NCI-H146 treated with DMSO at 0.1 percent for 48 hours (cell line): ENCODE measurements around the gene USP28.
"Not testable (repeated sequence)": the region's sequence is repeated elsewhere in the genome, so short reads cannot be mapped to it uniquely, and the experiment has no call there.

Source experiments
- DNase-seq: peaks from one replicate; lab custom pipeline; 2025; ENCODE audit not compliant: unreplicated experiment; lab: John Stamatoyannopoulos, UW

Gene USP28, protein sequence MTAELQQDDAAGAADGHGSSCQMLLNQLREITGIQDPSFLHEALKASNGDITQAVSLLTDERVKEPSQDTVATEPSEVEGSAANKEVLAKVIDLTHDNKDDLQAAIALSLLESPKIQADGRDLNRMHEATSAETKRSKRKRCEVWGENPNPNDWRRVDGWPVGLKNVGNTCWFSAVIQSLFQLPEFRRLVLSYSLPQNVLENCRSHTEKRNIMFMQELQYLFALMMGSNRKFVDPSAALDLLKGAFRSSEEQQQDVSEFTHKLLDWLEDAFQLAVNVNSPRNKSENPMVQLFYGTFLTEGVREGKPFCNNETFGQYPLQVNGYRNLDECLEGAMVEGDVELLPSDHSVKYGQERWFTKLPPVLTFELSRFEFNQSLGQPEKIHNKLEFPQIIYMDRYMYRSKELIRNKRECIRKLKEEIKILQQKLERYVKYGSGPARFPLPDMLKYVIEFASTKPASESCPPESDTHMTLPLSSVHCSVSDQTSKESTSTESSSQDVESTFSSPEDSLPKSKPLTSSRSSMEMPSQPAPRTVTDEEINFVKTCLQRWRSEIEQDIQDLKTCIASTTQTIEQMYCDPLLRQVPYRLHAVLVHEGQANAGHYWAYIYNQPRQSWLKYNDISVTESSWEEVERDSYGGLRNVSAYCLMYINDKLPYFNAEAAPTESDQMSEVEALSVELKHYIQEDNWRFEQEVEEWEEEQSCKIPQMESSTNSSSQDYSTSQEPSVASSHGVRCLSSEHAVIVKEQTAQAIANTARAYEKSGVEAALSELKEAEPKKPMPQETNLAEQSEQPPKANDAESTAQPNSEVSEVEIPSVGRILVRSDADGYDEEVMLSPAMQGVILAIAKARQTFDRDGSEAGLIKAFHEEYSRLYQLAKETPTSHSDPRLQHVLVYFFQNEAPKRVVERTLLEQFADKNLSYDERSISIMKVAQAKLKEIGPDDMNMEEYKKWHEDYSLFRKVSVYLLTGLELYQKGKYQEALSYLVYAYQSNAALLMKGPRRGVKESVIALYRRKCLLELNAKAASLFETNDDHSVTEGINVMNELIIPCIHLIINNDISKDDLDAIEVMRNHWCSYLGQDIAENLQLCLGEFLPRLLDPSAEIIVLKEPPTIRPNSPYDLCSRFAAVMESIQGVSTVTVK

DNA sequence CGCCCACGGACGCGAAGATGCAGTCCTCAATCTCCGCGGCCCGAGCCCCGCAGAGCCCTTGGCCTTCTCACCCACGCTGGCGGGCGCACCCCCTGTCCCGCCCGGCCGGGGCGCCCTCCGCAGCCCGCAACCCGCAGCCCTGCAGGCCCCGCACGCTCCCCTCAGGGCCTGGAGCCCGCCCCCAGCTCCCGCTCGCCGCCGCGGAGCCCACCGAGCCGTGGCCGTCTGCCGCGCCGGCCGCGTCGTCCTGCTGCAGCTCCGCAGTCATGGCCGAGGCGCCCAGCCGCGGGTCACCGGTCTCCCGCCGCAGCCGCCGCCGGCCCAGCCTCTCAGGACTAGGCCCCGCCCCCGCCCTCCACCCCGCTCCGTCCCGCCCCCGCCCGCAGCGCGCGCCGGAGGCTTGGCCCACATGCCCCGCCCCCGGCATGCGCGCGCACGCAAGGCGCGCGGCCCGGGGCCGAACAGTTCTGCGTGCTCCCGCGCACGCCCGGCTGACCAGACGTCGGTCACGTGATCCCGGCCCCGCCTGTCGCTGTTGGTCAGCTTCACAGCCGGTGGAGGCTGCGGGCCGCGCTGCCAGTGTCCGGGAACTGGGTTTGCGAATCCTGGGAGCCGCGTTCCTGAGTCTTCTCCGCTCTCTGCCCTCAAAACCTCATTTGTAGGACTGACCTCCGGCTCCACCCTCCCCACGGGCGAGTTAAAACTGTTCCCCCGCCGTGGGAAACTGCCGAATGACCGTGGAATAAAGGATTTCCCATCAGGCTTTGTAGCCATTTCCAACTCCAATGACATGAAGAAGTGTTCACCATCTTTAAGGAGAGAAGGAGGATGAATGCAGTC is at the start of gene USP28:
Gene USP28, minus strand, starts transcription at position 339 of the 840 bp plus-strand sequence. Its CDS starts 71 bp downstream, at position 268.
- peak; percentile 78 for DNase-seq

DNA sequence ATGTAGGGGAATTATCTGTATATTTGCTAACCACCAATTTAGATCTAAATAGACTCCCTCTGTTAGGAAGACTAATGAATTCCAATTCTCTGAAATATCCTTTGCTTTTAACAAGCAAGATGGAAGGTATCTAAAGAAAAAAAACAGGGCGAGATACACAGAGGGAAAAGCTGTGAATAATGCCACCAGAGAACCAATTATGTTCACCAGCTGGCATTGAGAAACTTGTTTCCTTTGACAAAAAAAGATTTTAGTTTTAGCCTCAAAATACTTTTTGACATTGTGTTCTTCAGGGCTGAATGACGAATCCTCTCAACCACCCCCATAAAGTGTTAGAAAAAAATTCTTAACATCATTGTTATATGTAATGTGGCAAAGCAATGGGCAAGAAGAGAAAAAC is 48.2 kb upstream of the USP28 start:
- no peak for DNase-seq

DNA sequence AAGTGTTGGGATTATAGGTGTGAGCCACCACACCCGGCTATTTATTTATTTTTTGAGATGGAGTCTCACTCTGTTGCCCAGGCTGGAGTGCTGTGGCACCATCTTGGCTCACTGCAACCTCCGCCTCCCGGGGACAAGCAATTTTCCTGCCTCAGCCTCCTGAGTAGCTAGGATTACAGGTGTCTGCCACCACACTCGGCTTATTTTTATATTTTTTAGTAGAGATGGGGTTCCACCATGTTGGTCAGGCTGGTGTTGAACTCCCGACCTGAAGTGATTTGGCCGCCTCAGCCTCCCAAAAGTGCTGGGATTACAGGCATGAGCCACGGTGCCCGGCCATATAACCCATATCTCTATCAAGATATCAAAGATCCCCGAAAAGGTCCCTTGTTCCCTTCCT is 36.1 kb upstream of the USP28 start:
- DNase-seq = not testable (repeated sequence)

DNA sequence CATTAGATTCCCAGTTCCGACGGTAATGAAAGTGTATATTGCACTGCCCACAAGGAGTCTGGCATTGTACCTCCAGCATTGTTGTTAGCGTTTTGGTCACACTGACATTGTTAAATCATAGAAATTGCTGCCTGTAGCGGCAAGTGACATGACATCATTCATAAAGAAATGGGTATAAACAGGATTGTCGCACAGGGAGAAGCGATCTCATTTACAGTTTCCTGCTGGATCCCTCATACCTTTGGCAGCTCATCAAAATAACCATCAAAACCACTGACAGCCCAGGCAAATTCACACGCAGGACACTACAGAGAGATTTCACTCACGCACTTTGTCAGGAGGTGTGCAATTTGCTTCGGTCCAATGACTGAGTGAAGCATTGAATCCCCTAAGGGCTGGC is 32.7 kb upstream of the USP28 start:
- no peak for DNase-seq

DNA sequence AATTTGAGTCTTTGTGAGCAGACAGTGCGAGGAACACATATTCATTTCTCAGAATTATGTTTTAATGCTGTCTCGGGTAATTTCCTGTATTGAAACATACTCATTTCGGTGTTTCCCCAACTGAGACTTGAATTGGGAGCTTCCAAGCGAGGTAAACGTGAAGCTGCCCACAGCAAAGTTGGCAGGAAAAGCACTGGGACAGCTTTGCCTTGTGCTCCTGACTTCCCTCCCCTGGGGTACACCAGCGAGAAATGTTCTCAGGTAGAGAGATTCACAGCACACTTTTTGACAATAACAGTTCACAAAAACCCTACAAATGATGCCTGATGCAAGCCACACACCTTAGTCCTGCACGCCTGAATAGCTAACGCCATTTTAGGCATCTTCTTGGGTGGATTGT is 32.3 kb upstream of the USP28 start:
- no peak for DNase-seq

DNA sequence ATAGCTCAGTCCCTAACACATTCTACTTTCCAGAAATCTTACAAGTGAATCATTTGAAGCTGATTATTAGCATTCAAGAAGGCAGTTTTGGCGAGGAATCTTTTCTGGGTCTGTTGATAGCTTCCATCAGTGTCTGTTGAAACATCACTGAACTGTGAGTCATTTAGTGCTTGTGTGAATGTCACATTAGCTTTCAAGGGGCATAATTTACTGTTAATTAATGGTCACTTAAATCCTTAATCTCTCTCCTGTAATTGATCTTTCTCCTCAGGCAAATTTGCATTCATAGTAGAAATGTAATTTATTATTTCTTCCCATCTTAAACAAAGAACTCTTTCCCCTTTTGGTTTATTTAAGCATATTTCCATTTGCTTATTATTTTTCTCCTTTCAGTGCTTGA is 31.8 kb upstream of the USP28 start:
- no peak for DNase-seq

DNA sequence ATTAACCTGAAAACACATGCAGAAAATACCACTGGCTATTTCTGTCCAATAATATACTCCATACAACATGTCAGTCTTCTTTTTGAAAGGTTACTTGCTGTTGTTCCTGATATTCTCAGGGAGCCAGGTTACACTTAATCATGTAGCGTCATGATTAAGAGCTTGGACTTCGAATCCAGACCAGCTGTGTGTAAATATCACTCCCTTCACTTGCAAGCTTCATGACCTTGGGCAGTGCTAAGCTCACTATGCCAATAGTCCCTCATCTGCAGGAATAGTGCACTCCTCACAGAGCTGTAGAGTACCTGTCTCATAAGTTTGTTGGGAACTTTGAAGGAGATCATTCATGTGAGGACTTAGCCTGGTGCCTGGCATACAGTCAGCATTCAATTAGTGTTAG is 31.1 kb upstream of the USP28 start:
- no peak for DNase-seq

DNA sequence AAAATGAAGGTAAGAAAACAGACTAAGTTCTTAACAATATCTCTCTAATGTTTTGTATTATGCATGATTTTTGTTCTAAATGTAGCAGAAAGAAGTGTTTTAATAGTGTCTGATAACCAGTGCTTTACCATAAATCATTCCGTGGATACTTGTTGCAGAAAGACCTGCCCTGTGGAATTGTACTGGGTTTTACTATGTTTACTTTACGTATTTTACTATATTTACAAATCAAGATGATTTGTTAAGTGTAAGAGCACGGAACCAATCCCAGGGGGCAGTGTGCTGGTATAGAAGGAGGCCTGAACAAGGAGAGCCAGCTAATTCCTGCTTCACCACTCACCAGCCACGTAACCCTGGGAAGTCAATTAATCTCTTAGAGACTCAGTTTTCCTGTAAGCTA is 30.7 kb upstream of the USP28 start:
- DNase-seq = no peak

DNA sequence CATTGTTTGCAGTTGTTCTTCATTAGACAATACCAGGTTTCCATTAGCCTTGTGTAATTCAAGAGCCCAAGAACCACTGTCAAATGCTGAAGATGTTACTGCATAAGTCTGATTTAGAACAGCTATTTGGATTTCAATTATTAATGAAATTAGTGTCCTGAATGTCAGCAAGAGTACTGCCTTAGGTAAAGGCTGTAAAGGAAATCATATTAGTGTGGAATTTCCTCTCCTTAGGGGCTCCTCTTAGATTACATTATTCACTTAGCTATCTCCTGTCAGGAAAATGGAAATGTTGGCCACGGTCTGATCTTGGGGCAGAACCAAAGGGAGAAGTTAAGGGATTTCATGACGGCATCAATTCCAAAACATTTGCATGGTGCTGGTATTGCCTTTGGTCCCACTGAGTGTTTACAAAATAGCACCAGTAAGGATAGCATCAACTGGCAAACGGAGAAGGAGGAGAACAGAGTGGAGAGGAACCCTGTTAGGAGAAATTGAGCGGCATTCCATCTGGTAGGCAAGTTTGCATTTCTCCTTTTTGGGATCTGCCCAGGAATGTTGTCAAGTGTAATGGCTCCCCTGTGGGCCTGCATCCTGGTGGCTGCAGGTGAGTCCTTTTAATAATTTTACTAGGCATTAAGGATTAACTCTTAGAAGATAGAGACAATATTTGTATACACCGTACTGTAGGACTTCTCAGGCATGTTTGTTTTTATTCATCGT is 29.2 kb upstream of the USP28 start, which contains the start of gene HTR3B:
Gene HTR3B, plus strand, starts transcription at position 418 of the 723 bp plus-strand sequence. Its CDS starts 138 bp downstream, at position 556.
- DNase-seq = no peak

DNA sequence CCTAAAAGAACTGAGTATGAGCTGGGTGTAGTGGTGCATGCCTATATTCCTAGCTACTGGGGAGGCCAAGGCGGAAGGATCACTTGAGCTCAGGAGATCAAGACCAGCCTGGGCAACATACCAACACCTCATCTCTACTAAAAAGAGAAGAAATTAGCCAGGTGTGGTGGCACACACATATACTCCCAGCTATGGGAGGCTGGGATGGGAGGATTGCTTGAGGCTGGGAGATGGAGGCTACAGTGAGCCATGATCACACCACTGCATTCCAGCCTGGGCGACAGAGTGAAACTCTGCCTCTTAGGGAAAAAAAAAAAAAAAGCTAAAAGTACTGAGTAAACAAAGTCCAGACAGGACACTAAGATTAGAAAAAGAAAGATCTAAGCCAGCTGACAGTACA is 25.8 kb upstream of the USP28 start:
- DNase-seq = no peak

DNA sequence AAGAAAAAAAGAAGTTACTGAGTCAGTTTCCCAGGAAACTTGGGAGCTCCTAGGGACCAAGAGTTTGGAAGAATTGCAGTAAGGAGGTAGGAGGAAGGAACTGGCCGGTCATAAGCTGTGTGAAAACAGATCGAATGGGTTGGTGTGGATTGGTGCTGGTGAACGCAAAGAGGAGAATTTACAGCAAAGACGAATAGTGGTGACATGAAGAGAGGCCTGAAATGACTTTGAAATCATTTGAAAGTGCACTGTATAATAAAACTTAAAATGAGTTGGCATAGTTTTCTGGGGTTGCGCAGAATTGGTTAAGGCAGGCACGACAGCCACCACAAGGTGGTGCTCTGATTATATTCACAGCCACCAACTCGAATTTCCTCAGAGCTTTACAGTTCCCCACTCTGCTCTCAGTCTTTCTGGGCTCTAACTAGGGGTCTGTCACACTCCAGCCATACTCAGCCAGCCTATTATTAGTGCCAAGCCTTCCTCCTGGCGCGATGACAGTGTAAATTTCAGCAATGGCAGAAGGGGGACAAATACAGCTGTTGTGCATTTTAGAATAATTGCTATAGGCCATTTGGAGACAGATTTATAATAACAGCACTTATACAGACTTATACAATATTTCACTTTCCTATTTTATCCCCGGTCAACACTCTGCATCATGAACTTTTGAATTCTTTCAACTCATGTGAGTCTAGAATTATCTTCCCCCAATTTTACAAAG is 20.9 kb upstream of the USP28 start:
- no peak for DNase-seq

DNA sequence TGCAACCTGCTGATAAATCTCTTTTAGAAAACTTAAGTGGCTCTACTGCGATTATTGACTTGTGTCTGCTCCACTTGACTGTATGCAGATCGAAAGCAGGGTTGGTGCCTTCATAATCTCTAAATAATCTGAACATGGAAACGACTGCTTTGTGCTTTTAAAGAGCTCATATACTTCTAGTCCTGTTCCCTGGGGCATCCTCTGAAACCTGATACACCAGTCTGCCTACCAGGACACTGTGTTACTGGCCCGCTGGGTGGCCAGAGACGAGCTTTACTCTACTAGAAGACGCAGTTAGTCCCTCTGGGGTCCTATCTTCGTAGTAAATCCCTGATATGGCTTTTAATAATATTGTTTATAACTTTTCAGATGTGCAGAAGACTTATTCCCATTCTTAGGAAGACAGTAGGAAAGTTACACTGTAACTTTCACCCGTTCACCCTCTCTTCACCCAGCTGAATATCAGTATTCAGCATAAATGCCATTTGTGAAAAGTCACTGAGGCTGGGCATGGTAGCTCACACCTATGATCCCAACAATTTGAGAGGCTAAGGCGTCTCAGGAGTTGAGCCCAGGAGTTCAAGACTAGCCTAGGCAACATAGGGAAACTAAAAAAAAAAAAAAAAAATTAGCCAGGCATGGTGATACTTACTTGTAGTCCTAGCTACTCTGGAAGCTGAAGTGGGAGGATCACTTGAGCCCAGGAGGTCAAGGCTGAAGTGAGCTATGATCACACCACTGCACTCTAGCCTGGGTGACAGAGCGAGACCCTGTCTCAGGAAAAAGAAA is 20.2 kb upstream of the USP28 start:
- DNase-seq = peak; percentile 56

DNA sequence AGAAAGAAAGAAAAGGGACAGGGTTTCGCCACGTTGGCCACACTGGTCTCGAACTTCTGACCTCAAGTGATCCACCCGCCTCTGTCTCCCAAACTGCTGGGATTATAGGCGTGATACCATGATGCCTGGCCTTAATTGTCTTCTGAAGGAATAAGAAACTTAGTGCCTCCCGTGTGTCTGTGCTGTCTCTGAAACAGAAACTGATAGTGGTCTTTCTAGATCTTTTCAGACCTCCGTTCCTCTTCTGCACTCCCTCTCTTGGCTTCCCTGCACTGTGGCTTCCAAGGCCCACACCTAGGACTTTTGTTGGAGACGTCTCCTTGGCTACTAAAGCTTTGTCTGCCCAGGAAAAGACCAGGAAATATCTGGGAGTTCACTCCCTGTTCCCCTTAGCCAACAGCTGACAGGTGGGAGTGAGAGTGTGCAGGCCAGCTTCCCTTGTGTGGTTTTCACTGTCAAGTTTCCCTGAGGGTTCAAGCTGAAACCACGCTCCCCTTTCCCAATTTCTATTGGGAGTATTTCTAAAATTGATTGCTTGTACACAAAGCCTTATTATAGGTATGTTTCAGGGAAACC is 19.1 kb upstream of the USP28 start:
- DNase-seq = no peak

DNA sequence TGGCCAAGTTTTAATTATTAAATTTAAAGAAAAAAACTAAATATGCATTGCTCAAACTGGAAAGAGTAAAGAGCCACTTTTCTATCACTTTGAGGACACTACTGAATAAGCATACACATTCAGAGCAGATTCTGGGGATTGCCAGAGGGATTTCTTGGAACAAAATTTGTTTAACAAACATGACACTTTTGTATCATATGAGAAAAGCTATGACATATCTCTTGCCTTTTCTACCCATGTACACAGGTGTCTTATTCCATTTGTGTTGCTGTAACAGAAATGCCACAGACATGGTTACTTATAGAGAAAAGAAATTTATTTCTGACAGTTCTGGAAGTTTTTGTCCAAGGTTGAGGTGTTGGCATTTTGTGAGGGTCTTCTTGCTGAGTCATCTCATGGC is 13.5 kb upstream of the USP28 start:
- no peak for DNase-seq

DNA sequence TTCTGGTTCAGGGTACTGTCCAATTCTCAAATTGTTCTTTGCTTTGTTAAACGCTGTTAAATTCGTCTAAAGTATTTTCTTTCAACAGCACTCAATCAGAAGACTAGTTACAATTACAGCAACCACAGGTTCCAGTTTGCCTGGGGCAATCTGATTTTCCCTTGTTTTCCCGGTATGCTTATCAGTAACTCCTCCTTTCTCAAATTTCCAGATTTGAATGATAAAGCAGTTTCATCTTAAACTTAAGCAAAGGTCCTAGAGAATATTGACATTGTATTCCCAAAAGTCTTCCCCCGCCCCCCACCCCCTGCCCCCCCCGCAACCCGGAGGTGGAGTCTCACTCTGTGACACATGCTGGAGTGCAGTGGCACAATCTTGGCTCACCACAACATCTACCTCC is 10.5 kb upstream of the USP28 start:
- peak; percentile 79 for DNase-seq

DNA sequence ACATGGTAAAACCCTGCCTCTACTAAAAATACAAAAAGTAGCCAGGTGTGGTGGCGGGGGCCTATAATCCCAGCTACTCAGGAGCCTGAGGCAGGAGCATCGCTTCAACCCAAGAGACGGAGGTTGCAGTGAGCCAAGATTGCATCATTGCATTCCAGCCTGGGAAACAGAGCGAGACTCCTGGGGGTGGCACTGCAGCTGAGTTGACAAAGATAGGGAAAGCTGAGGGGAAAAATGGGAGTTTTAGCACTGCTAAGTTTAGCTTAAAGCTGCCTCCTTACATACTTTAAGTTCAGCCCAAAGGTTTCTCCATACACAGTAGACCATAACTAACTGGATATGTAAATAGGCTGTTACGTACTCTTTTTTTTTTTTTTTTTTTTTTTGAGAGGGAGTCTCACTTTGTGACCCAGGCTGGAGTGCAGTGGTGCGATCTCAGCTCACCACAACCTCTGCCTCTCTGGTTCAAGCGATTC is 9.0 kb upstream of the USP28 start:
- no peak for DNase-seq

DNA sequence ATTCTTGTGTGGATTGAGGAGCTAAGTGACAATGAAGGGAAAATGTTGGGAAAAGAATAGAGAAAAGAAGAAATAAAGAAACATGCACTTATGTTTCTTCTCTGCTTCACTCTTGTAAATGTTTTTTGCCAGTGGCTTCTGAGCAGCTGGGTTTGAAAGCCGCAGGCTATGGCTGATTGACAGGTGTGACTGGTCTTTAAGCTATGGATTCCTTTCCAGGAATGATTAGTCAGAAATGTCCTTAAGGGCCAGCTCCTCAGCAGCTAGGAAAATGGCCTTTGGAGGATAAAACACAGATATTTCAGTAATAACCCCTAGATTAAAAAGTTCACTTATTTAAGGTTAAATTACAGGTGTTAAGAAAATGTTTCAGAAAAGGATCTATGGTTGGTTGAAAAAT is 6.5 kb upstream of the USP28 start:
- DNase-seq = no peak

DNA sequence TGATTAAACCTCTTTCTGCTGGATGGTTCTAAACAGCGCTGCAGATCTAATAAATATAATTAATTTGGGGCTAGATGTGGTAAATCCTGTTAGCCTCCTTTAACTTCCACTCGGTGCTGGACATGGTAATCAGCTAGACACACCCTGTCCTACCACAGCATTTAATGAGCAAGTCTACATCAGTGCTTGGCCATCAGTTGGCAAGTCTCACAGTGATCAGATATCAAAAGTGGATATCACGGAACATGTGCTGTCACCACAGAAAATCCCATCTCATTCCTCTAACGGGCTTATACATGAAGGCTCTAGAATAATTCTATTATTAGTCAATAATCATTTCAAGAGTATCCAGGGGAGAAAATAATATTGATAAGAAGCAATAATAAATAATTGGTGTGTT is 5.6 kb upstream of the USP28 start:
- DNase-seq = no peak
